Muscle of arm (tissue), 12 donors: ENCODE measurements around the gene CHCHD6. TPM values are rescaled to one million over a fixed set of nuclear protein-coding genes. Genes with fewer than 3 reads are reported as not detected.

Experiments used
- DNase-seq: peaks from one replicate; pipeline ENCODE4 v3.0.0-alpha.2; 2013
- polyA plus RNA-seq, 12 donors: library from polyadenylated mRNA; unstranded; fragments of 120-200 nt; gene quantifications; one replicate each; pipeline ENCODE4 v1.2.1, GENCODE V29; 2013; ENCODE audit not compliant: insufficient read length in 12 of 12

The CHCHD6 gene
- polyA plus RNA-seq, 12 donors, result 4.7 to 12.8 (median 7.3) TPM; not detected in 1

DNA sequence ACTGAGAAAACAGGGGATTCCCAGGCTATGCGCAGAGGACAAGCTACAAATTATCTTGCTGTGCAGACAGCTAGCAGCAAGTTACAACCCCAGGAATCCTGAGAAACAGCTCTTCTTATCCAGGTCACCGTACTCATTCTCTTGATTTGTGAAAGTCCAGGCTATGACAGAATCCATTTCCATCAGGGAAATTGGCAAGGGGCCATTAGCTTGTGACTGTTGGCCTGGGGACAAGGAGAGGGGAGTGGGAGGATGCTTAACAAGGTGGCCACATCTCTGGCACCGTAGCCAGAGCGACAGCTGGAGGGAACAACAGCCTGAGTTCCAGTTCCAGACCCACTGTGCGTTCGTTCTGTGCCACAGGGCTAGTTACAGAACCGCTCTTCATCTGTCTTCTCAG lies 233.9 kb downstream of the CHCHD6 start:
- DNase-seq, result no peak

DNA sequence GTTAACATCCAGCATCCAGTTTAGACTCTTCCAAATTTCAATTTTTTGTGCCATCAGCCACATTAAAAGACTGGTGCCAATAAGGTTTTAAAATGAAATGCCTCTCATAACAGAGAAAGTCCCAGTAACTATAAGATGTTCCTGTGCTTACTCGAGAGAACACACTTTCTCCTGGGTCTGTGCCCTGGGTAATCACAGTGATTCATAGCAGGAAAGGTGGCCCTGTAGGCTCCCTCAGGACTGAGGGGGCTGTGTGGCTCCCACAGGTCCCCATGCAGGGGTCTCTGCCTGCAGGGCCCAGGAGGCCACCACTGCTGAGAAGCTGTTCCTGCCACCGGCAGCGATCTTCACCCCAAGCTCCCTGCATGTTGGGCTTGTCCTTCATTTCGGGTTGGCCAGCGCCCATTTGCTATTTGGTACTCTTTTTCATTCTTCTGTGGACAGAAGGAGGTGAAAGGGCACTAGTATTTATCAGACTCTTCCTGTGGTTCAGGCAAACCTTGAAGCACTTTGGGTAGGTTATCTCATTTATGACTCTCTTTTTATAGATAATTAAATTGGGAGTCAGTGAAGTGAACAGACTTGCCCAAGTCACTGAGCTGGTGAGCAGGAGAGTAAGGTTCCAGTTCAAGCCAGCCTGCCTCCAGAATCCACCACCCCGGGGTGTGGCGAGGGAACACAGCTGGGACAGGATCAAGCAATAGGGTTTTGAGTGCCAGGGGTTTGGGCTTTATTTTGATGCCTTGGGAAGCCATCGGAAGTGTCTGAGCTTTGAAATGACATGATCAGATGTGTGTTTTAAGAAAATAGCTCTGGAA lies 234.7 kb downstream of the CHCHD6 start:
- no peak for DNase-seq

DNA sequence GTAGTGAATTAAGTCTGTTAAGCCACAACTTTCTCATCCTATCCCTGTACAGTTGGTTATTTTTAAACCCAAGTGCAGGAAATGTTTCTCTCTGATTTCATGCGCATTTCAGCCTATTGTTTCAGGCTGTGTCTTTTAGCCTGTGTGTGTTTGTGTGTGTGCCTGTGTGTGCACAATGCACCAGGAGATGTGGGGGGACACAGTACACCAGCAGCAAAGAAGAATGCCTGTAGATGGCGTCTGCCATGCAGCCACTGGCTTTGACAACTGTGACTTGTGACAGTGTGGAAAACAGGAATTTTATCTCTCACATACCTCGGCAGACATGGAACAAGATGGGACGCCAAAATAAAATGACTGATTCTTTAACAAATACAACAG lies 235.3 kb downstream of the CHCHD6 start:
- DNase-seq, result no peak

DNA sequence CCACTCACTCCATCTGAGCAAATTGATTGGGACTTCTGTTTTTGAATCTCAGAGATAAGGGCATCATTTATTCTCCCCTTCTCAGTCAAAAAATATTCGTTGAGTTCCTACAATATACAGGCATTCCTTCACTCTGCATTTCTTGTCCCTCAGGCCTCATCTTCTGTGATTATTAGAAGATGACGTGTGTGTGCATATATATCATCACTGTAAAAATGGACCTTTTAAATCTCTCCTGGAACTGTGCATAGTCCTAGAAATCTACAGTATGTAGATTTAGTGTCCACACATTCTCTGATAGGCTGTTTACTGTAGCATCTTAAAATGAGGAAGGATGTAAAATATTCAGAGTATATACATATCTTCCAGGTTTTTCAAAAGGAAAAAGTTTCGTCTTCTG lies 235.7 kb downstream of the CHCHD6 start:
- DNase-seq, result no peak

DNA sequence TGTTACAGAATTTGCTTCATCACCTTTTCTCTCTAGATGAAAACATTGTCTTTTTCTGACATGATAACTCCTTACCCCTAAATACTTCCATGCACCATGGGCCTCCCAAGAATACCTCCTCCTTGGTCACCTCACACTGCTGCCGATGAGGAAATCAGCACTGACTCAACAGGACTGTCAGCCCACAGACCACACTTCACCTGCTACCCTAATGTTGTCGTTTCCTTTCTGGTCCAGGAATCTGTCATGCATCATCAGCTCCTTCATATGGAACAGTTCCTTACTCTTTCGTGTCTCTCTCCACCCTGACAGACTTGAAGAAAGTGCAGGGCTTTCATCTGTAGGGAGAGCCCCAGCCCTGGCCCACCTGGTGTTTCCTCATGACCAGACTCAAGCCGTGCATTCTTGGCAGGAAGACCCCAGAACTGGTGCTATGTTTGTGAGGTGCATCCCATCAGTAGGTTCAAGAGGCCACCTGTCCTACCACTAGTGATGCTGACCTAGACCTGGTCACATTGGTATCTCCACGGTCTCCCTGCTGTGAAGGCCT lies 237.8 kb downstream of the CHCHD6 start:
- no peak for DNase-seq

DNA sequence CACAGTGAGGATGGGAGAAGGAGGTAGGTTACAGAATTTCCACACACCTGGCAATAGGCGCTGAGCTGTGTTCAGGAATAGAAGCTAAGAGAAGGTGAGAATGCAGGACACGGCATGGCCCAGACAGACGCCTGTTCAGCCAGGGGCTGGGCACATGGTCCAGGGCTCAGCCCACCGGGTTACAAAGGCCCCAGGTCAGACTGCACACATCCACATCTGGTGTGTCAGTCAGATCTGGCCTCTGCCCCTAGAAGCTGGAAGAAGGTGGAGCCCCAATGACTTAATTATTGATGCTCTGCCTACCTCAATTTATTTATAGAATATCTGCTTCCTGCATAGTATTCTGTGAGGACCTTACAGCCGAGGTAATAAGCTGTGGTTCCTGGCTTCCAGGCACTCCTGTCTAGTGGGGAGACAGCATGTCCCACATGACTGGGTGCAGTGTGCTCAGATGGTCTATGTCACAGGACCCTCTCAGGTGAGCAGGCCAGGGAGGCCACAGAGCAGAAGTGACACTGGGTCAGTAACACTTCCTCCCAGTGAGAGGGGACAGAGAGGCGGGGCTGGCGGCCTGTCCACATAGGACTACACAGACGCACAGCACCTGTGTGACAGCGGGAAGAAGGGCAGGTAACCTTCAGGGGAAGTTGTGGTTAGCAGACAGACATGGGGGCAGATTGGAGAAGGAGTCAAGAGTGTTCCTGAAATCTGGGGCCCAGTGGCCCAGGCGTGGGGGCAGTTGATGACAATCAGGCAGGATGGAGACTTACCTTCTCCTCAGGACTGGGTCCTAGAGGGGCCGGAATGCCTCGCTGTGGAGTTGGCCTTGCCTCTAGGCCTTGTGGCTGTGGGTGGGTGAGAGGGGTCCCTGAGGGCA lies 240.3 kb downstream of the CHCHD6 start:
- DNase-seq, result no peak

DNA sequence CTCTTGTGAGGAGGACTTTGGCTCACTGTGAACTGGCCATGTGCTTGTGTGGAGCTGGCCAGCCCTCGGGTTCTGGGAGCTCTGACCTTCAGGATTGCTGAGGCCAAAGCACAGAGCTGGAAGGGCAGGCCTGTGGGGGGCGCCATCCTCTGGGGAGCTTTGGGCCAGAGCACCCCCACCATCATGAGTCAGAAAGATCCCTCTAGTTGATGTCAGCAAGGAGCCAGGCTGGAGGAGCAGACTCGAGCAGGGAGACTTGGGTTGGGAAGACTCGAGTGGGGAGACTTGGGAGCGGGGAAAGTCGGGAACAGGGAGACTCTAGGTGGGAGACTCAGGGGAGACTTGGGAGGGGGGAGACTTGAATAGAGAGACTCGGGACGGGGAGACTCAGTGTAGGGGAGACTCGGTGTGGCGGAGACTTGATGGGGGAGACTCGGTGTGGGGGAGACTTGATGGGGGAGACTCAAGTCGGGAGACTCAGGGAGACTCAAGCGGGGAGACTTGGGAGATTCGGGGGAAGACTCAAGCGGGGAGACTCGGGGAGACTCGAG lies 241.2 kb downstream of the CHCHD6 start:
- no peak for DNase-seq

DNA sequence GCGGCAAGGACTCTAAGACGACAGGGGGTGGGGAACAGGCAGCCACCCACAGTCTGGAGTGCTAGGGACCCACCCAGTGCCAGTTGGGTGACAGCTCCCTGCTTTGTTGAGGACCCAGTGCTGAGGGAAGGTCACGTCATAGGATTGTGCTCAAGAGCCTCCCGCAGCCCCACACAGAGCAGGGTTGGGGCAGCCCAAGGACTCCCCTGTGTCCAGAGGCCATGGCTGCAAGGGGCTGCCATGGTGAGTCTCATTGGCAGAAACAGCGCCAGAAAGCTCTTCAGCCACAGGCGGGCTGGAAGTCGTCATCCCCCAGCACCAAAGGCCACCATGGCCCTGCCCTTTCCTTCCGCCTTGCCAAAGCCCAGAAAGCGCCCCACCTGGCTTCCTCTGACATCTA lies 241.9 kb downstream of the CHCHD6 start:
- no peak for DNase-seq

DNA sequence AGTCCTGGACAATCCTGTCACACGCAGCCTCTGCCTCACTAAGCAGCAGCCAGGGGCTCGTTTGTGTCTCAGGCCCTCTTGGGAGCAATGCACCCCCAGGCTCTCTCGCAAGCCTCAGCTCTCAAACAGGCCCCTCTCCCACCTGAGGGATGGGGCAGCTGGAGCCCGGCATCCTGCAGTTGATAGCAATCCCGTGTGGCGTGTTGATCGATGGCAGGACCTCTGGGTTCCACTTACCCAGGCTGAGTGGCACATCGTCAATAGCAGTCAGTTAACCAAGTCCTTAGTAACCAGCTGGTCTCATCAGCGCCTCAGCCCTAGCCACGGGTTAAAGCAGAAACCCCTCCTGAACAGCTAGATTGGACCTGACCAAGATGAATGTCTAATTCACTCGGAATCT lies 242.4 kb downstream of the CHCHD6 start:
- DNase-seq, result no peak

DNA sequence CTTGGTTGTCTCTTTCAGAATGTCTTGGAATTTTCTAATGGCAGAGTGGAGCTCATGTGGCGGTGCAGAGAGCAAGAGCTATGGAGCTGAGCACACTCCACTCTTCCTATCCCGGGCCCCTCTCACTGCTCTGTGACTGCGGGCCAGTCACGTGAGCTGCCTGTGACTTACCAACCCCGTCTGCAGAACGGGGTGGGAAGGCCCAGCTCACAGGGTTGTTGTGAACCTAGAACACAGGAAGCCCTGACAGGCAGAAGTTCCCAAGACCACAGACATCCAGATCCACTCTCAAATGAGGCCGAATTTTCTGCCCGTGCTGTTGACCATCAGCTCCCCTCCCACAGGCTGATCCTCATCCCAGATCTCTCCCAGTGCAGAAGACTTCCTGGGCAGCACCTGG lies 243.4 kb downstream of the CHCHD6 start:
- no peak for DNase-seq

DNA sequence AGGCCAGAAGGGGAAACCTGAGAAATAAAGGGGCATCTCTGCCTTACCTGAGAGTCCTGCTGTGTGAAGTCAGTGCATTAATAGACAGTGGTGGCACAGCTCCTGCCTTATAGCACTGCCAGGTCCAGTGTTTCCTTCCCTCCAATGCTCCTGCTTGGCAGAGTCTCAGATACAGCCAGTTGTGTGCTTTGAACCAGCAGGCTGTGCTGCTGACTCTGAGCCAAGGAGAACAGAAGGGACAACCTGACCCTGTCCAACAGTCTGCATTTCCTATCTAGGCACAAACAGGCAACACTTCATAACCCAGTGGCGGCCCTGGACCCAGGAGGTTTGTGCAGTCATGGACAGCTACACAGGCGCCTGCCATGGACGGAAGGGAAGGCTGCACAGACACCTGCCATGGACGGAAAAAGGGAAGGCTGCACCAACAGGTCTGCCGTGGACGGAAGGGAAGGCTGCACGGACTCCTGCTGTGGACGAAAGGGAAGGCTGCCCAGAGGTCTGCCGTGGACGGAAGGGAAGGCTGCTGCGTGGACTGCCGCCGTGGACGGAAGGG lies 245.0 kb downstream of the CHCHD6 start:
- no peak for DNase-seq

DNA sequence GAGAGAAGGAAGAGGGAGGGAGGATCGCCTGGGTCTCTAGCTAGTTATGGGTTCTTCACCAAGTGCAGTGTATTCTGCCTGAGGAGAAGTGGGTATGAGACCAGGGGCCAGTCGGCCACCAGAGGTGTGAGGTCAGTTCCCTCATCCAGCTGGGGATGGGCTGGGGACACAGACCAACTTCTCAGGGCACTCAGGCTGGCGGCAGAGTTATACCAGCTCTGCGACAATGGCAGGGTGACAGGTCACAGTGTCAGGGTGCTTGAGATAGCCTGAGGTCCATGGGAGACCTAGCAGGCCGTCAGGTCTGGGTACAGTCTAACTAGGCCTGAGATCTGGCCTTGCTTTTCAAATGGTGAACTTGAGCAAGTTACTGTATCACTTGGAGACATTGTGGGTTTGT lies 247.5 kb downstream of the CHCHD6 start:
- DNase-seq, result no peak

DNA sequence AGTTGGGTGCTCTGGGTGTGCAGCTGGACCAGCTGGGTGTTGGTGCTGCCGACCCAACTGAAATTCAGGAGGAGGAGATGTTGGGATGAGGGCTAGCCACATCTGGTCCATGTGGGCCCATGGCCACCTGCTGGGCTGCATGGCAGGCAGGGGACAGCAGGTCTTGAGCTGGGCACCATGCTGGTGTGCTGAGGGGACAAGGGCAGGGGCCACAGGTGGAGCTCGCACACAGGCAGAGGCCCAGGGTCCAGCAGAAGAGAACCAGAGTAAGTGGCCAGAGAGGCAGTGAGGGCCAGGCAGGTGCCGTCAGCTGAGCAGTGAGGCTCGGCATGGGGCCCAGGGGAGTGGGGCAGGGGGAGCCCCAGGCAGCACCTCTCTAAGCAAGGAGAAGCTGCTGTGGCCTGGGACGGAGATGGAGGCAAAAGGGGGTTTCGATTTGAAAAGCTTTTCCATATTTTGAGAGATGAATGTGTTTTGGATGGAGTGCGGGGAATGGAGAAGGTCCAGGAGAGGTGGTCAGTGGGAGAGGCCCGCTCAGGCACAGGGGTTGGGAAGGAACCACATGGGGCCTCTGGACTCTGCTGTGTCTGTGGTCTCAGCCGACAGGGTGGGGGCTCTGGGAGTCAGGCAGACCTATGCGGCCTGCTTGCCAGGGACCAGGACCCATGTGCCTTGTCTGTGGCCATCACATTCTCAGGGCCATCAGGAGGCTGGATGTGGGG lies 248.4 kb downstream of the CHCHD6 start:
- DNase-seq, result no peak

DNA sequence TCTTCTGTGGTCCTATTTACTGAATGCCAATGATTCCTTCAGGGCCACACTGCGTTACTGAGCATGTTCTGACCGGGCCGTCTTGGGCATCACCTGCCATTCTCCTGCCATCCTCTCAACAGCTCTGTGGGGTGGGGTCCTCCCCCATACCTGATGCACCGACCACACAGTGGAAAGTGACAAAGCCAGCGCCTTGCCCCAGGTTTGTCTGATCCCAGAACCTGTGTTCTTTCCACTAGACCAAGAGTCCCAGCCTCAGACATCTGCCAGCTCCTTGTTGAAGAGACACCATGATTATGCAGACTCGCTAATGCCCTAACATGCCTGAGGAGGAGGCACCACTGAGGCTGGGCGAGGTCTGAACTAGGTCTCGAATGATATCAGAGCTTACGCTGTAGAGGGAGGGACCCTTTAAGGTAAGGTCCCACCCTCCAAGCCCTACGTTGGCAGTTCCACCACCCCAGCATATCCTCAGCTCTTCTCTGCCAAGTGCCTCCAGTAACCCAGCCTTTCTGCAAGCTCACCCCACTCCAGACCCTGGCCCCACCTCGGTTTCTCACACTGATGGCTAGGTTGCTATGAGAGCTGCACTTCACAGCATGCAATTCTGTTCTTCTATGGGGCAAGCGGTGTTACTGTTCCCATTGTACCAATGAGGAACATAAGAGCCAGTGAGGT lies 249.1 kb downstream of the CHCHD6 start:
- no peak for DNase-seq

DNA sequence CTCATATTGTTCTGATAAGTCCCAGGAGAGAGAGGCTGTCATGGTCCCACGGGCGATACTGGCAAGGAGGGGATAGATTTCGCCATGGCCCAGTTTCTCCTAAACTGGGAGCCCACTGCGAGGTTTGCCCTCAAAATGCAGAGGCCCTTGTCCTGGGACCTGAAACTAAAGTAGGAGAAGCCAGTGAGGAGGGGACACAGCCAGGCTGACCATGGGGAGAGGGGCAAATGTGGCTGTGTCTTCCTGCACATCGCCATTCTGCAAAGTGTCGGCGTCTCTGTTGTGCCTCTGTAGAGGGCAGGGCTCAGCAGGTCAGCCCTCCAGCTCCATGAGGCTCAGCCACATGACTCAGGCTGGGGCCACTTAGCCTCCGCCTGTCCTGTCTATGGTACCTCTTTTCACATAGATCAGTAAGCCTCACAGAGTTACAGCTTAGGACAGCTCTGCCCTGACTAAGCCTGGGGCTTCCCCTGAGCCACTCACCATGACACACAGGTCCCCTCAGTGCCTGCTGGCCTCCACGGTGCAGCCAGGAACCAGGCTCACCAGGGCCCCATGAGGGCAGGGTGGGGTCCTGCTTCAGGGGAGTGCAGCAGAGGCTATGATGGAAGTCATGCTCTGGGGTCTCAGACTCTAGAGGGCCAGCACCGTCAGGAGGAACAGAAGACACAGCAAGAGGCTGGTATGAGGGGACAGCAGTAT lies 250.3 kb downstream of the CHCHD6 start:
- DNase-seq, result no peak

DNA sequence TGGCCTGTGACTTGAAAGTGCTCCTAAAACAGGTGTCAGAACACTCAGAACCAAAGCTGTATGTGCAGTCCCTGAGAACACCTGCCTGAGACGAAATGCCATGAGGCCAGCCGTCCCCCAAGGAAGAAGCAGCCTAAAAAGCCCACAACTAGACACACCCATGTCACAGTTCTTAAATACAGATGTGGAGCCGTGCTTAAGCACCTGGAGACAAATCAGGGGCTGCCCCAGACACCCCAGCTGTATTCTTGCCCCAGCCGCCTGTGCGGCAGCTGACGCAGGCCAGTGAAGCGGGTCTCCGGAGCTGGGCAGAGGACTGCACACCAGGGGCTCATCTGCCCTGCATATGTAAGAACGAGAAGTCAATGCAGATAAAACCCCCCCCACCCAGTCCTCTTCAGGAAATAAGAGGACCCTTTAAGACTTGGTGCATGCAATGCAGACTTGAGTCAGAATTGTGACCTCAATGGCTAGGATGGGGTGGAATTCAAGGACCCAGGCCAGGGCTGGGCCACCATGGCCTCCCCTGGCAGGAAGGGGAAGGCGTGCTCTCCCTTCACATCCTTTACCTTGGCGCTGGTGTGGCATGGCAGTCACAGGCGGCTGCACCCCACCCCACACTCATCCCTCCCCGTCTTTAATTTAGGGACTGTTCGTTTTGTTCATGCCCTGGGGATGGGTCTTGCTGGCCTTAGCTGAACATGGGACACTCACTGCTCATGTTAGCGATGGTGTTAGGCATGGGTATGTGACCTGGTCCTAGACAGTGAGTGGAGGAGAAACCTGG lies 251.2 kb downstream of the CHCHD6 start:
- no peak for DNase-seq

DNA sequence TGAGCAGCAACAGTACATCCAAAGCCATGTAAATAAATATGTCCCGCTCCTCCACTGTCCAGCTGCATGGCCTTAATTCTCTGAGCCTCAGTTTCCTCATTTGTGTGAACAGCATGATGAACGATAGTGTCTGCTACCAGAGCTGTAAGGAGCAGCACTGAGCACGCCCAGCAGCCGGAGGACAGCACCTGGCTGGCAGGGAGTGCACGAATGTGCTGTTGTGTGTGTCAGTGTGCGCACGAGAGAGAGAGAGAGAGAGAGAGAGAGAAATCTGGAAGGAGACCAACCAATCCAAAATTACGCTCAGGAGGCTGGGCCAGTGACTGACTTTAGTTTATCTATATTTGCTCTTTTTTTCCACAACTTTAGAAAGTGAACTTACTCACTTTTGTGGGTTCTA lies 252.3 kb downstream of the CHCHD6 start:
- no peak for DNase-seq

DNA sequence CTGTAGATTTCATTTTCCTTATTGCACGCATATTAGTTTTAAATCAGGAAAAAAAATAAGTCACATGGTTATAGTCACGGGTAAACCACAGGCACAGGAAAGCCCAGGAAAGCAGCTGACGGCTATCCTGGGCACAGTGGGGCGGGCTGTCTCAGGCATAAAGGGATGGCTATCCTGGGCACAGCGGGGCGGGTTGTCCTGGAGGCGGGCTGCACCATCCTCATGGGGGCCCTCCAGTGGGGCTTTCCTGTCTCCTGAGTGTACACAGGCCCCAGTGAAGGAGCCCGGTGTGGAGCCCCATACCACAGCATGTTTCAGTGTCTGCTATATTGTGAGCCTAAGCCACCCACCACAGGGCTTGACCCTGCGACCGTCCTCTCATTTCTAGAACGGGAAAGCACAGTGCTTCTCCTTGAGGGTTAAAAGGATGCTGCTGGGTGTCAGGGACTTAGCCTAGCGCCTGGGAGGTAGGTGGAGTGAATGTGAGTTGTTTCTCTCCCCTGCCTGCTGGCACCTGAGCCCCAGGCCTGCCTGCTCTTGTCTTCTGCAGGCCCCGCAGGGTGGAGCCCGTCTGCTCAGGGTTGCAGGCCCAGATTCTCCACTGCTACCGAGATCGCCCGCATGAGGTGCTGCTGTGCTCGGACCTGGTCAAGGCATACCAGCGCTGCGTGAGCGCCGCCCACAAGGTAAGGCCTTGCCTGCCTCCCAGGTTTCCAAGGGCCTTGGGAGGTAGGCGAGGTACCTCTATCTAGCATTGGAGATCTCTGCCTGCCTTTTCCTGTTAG lies 253.0 kb downstream of the CHCHD6 start:
- DNase-seq, result no peak
